WTC11 (cell line): ENCODE results near the gene FOXN3. TPM values are rescaled to one million over a fixed set of nuclear protein-coding genes. Genes with fewer than 3 reads are reported as not detected.
A peak's percentile ranks its signal among the peaks of the same experiment; 100 is the strongest.

Experiments
- ATAC-seq: fragments of 200-7000 bp; cut with Tn5 transposase; 2 replicates; pipeline ENCODE4 v1.10.0; 2021; ENCODE audit warnings: mild to moderate bottlenecking, moderate library complexity
- CTCF ChIA-PET: fragments of 300-600 bp; sonication (Branson Sonifier 250); formaldehyde crosslinking; loops from one replicate; lab custom pipeline; 2021; ENCODE audit warnings: antibody characterized with exemption; lab: Charles Lee
- POLR2A ChIA-PET: fragments of 350-600 bp; sonication (Branson Sonifier 250); formaldehyde crosslinking; loops from one replicate; lab custom pipeline; 2021; ENCODE audit warnings: antibody characterized with exemption; lab: Charles Lee
- DNase-seq: peaks from one replicate; pipeline ENCODE4 v3.0.0; 2021; ENCODE audit warnings: low spot score
- H3K27ac Mint-ChIP-seq: 2 replicates; pipeline ENCODE4 v1.8.0; 2021; ENCODE audit warnings: mixed read lengths
- H3K27me3 Mint-ChIP-seq: 2 replicates; pipeline ENCODE4 v1.8.0; 2021; ENCODE audit warnings: low read depth, mild to moderate bottlenecking, moderate library complexity, mixed read lengths
- H3K36me3 Mint-ChIP-seq: 2 replicates; pipeline ENCODE4 v1.8.0; 2021; ENCODE audit warnings: mixed read lengths
- H3K4me1 Mint-ChIP-seq: 2 replicates; pipeline ENCODE4 v1.8.0; 2022; ENCODE audit warnings: mixed read lengths
- H3K4me3 Mint-ChIP-seq: 2 replicates; pipeline ENCODE4 v1.8.0; 2021; ENCODE audit warnings: mild to moderate bottlenecking, moderate library complexity, mixed read lengths
- H3K9me3 Mint-ChIP-seq: 2 replicates; pipeline ENCODE4 v1.8.0; 2021; ENCODE audit warnings: mixed read lengths
- AFF4 ChIP-seq: sonication (generic); formaldehyde crosslinking; IDR thresholded peaks from 2 replicates; pipeline ENCODE4 v1.8.1; 2023; ENCODE audit warnings: mild to moderate bottlenecking, missing genetic modification reagents, borderline replicate concordance
- ATF6 ChIP-seq: sonication (generic); formaldehyde crosslinking; IDR thresholded peaks from 2 replicates; pipeline ENCODE4 v1.8.1; 2023; ENCODE audit warnings: mild to moderate bottlenecking, missing genetic modification reagents
- CREB1 ChIP-seq: sonication (generic); formaldehyde crosslinking; IDR thresholded peaks from 2 replicates; pipeline ENCODE4 v1.8.0; 2023; ENCODE audit warnings: mild to moderate bottlenecking, missing genetic modification reagents
- ELF4 ChIP-seq: sonication (generic); formaldehyde crosslinking; IDR thresholded peaks from 2 replicates; pipeline ENCODE4 v1.8.1; 2022; ENCODE audit warnings: low read depth, mild to moderate bottlenecking, moderate library complexity, missing genetic modification reagents
- FOXP1 ChIP-seq: sonication (generic); formaldehyde crosslinking; IDR thresholded peaks from 2 replicates; pipeline ENCODE4 v1.8.0; 2022; ENCODE audit warnings: missing genetic modification reagents, mild to moderate bottlenecking, moderate library complexity, borderline replicate concordance
- GRHL2 ChIP-seq: fragments of 250-450 bp; sonication (Bioruptor Pico); IDR thresholded peaks from 2 replicates; pipeline ENCODE4 v1.8.0; 2022; ENCODE audit warnings: mild to moderate bottlenecking, moderate library complexity; ENCODE audit not compliant: insufficient replicate concordance, severe bottlenecking
- IRF2 ChIP-seq: sonication (generic); formaldehyde crosslinking; IDR thresholded peaks from 2 replicates; pipeline ENCODE4 v1.8.0; 2022; ENCODE audit warnings: low read depth, missing genetic modification reagents, borderline replicate concordance
- JAZF1 ChIP-seq: fragments of 250-450 bp; sonication (Bioruptor Pico); IDR thresholded peaks from 2 replicates; pipeline ENCODE4 v1.9.0; 2021; ENCODE audit warnings: moderate library complexity, mild to moderate bottlenecking, inconsistent platforms
- KAT7 ChIP-seq: sonication (generic); formaldehyde crosslinking; IDR thresholded peaks from 2 replicates; pipeline ENCODE4 v1.8.1; 2023; ENCODE audit warnings: missing genetic modification reagents, mild to moderate bottlenecking, borderline replicate concordance
- MAX ChIP-seq: sonication (generic); formaldehyde crosslinking; IDR thresholded peaks from 2 replicates; pipeline ENCODE4 v1.8.0; 2022; ENCODE audit warnings: mild to moderate bottlenecking, missing genetic modification reagents
- MLX ChIP-seq: sonication (generic); formaldehyde crosslinking; IDR thresholded peaks from 2 replicates; pipeline ENCODE4 v1.8.1; 2023; ENCODE audit warnings: mild to moderate bottlenecking, missing genetic modification reagents, moderate library complexity
- MYBL2 ChIP-seq: sonication (generic); formaldehyde crosslinking; IDR thresholded peaks from 2 replicates; pipeline ENCODE4 v1.8.1; 2023; ENCODE audit warnings: mild to moderate bottlenecking, moderate library complexity, missing genetic modification reagents
- NR2C2 ChIP-seq: sonication (generic); formaldehyde crosslinking; IDR thresholded peaks from 2 replicates; pipeline ENCODE4 v1.8.0; 2022; ENCODE audit warnings: mild to moderate bottlenecking, missing genetic modification reagents
- SP1 ChIP-seq: sonication (generic); formaldehyde crosslinking; conservative IDR thresholded peaks from 2 replicates; pipeline ENCODE4 v1.8.1; 2022; ENCODE audit warnings: missing genetic modification reagents
- TEAD4 ChIP-seq: sonication (generic); formaldehyde crosslinking; IDR thresholded peaks from 2 replicates; pipeline ENCODE4 v1.8.0; 2022; ENCODE audit warnings: mild to moderate bottlenecking, missing genetic modification reagents
- TP53 ChIP-seq: sonication (generic); formaldehyde crosslinking; IDR thresholded peaks from 2 replicates; pipeline ENCODE4 v1.8.1; 2023; ENCODE audit warnings: mild to moderate bottlenecking, missing genetic modification reagents
- ZNF138 ChIP-seq: sonication (generic); formaldehyde crosslinking; conservative IDR thresholded peaks from 2 replicates; pipeline ENCODE4 v1.8.1; 2022; ENCODE audit warnings: mild to moderate bottlenecking, moderate library complexity, missing genetic modification reagents
- ZNF219 ChIP-seq: sonication (generic); formaldehyde crosslinking; IDR thresholded peaks from 2 replicates; pipeline ENCODE4 v1.8.0; 2023; ENCODE audit warnings: missing genetic modification reagents, mild to moderate bottlenecking, borderline replicate concordance
- ZNF396 ChIP-seq: fragments of 250-450 bp; sonication (Bioruptor Pico); IDR thresholded peaks from 2 replicates; pipeline ENCODE4 v1.8.0; 2021; ENCODE audit warnings: mild to moderate bottlenecking, moderate library complexity, borderline replicate concordance
- ZNF425 ChIP-seq: fragments of 250-450 bp; sonication (Bioruptor Pico); conservative IDR thresholded peaks from 2 replicates; pipeline ENCODE4 v1.9.0; 2021; ENCODE audit warnings: mild to moderate bottlenecking
- total RNA-seq: library from RNA; stranded (reverse); gene quantifications from 3 replicates; pipeline ENCODE4 v1.2.3, GENCODE V29; 2021

FOXN3 gene
- total RNA-seq, 1 experiment from 2014 or later = 170 TPM

GRCh38 chr14:89179891-89180404, 237.1 kb downstream of the FOXN3 start:
- Mint-ChIP-seq H3K4me1 (peaks cover 13% of the 10 kb centered on the region), H3K36me3 (peaks cover 31% of the 10 kb centered on the region), H3K4me3 (no peak overlapping the region), H3K27ac (peak overlapping the region; percentile 84), H3K27me3 (no peaks in the 10 kb centered on the region), H3K9me3 (no peaks in the 10 kb centered on the region)
- ATAC-seq (no peak), DNase-seq (no peak)
- CTCF ChIA-PET = no interaction called here
- no peak for TF ChIP-seq MLX
- TF ChIP-seq MYBL2 (CRISPR knock-in tag) = no peak
- TF ChIP-seq ZNF219 (CRISPR knock-in tag) = no peak
- POLR2A ChIA-PET = no interaction called here

GRCh38 chr14:89178800-89179535, 238.1 kb downstream of the FOXN3 start:
- ChIA-PET POLR2A (no interaction called here), CTCF (interaction anchor here (1.1 to 2.6 kb wide), 4 partner anchors 7 to 53 kb away, joined by 3 to 21 read pairs (median 5); no protein-coding TSS in a partner anchor)
- Mint-ChIP-seq H3K4me3 (no peak overlapping the region), H3K9me3 (peaks cover 3% of the 10 kb centered on the region), H3K27ac (peak overlapping the region; percentile 84), H3K4me1 (peaks cover 13% of the 10 kb centered on the region), H3K36me3 (peaks cover 38% of the 10 kb centered on the region), H3K27me3 (no peaks in the 10 kb centered on the region)
- ATAC-seq (no peak), DNase-seq (no peak)
- no peak for TF ChIP-seq MLX

GRCh38 chr14:89178376-89178775, 238.7 kb downstream of the FOXN3 start:
- no peak for DNase-seq

More at GRCh38 chr14:89178376-89178775, 238.7 kb downstream of the FOXN3 start:
- Mint-ChIP-seq H3K27ac (peak overlapping the region; percentile 69), H3K4me3 (no peak overlapping the region), H3K36me3 (peaks cover 43% of the 10 kb centered on the region), H3K27me3 (no peaks in the 10 kb centered on the region), H3K4me1 (peaks cover 13% of the 10 kb centered on the region), H3K9me3 (peaks cover 6% of the 10 kb centered on the region)
- no peak for TF ChIP-seq GRHL2 (CRISPR knock-in tag)
- TF ChIP-seq ZNF425 (CRISPR knock-in tag) = no peak
- TF ChIP-seq TP53 (CRISPR knock-in tag) = no peak
- no peak for TF ChIP-seq ELF4 (CRISPR knock-in tag)
- TF ChIP-seq FOXP1 (CRISPR knock-in tag) = no peak
- TF ChIP-seq JAZF1 (CRISPR knock-in tag) = no peak
- no peak for TF ChIP-seq ZNF138 (CRISPR knock-in tag)
- TF ChIP-seq AFF4 = no peak
- no peak for TF ChIP-seq IRF2
- TF ChIP-seq SP1 (CRISPR knock-in tag) = no peak
- no peak for TF ChIP-seq ATF6 (CRISPR knock-in tag)
- TF ChIP-seq KAT7 (CRISPR knock-in tag) = no peak
- no peak for TF ChIP-seq MAX (CRISPR knock-in tag)
- TF ChIP-seq CREB1 (CRISPR knock-in tag) = no peak
- TF ChIP-seq TEAD4 (CRISPR knock-in tag) = no peak
- TF ChIP-seq ZNF396 (CRISPR knock-in tag) = no peak
- TF ChIP-seq NR2C2 (CRISPR knock-in tag) = no peak
- ChIA-PET CTCF (interaction anchor here (0.7 to 2.6 kb wide), 11 partner anchors 8 to 735 kb away, joined by 3 to 21 read pairs (median 5); no protein-coding TSS in a partner anchor), POLR2A (interaction anchor here (0.7 kb wide), 1 partner anchor 415 kb away, joined by 3 read pairs; no protein-coding TSS in a partner anchor)
- no peak for ATAC-seq
